Chondrocyte (in vitro differentiated cells): Measurements from ENCODE around the gene RSPH4A. TPM values are rescaled to one million over a fixed set of nuclear protein-coding genes. Genes with fewer than 3 reads are reported as not detected.

ENCODE experiments used
- DNase-seq: peaks from one replicate; pipeline ENCODE4 v3.0.0; 2021; ENCODE audit warnings: mixed read lengths, low spot score
- H3K27ac Mint-ChIP-seq: one replicate; pipeline ENCODE4 v1.8.0; 2021; ENCODE audit warnings: mild to moderate bottlenecking, moderate library complexity, mixed read lengths; ENCODE audit not compliant: unreplicated experiment
- H3K27me3 Mint-ChIP-seq: 2 replicates; pipeline ENCODE4 v1.8.0; 2021; ENCODE audit warnings: low read depth, mixed read lengths
- H3K36me3 Mint-ChIP-seq: 2 replicates; pipeline ENCODE4 v1.8.0; 2021; ENCODE audit warnings: low read depth, mixed read lengths
- H3K4me1 Mint-ChIP-seq: 2 replicates; pipeline ENCODE4 v1.8.0; 2021; ENCODE audit warnings: low read depth, mild to moderate bottlenecking, mixed read lengths
- H3K4me3 Mint-ChIP-seq: one replicate; pipeline ENCODE4 v1.8.0; 2021; ENCODE audit warnings: mild to moderate bottlenecking, moderate library complexity, mixed read lengths; ENCODE audit not compliant: unreplicated experiment
- H3K9me3 Mint-ChIP-seq: 2 replicates; pipeline ENCODE4 v1.8.0; 2021; ENCODE audit warnings: low read depth, mixed read lengths
- CTCF ChIP-seq: fragments of 200-600 bp; sonication (generic); IDR thresholded peaks from 2 replicates; pipeline ENCODE4 v1.5.0; 2021; ENCODE audit warnings: antibody characterized with exemption, mild to moderate bottlenecking, moderate library complexity
- total RNA-seq: library from RNA; stranded (reverse); gene quantifications from 3 replicates; pipeline ENCODE4 v1.2.1, GENCODE V29; 2021

RSPH4A gene
- total RNA-seq, 1 donor from 2014 or later = not detected

DNA sequence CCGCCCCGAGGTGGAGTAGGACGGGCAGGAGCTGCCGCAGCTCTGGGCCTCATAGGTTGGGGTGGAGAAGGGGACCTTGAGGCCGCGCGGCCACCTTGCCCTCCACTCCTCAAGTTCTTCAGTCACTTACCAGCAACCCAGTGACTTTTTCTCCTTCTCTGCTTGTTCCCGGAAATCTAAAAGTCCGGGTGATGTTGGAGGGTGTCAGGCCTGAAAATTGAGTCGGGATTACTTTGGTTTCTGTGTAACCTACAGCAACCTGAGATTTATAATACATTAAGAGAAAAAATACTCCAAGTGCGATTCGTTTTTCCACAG, 44.6 kb upstream of the RSPH4A start:
- Mint-ChIP-seq H3K4me1 (peaks cover 43% of the 10 kb centered on the region), H3K4me3 (peak overlapping the region; percentile 97), H3K27ac (peak overlapping the region; percentile 96), H3K9me3 (no peaks in the 10 kb centered on the region), H3K27me3 (peaks cover 4% of the 10 kb centered on the region), H3K36me3 (peaks cover 9% of the 10 kb centered on the region)
- peak; percentile 16 for TF ChIP-seq CTCF
- DNase-seq = no peak

- Mint-ChIP-seq H3K9me3 (no peaks in the 10 kb centered on the region), H3K27me3 (no peaks in the 10 kb centered on the region), H3K4me3 (peak overlapping the region; percentile 97), H3K36me3 (peaks cover 9% of the 10 kb centered on the region), H3K27ac (peak overlapping the region; percentile 96), H3K4me1 (peaks cover 45% of the 10 kb centered on the region)
- TF ChIP-seq CTCF = no peak
- DNase-seq = no peak
These were observed 44.1 kb upstream of the RSPH4A start for GRCh38 chr6:116572162-116572561.

GRCh38 chr6:116575227-116575626, 41.1 kb upstream of the RSPH4A start:
- DNase-seq = no peak
- Mint-ChIP-seq H3K27ac (no peak overlapping the region), H3K4me3 (no peak overlapping the region), H3K4me1 (peaks cover 62% of the 10 kb centered on the region), H3K9me3 (no peaks in the 10 kb centered on the region), H3K27me3 (no peaks in the 10 kb centered on the region), H3K36me3 (peaks cover 12% of the 10 kb centered on the region)
- no peak for TF ChIP-seq CTCF

- Mint-ChIP-seq H3K27ac (no peak overlapping the region), H3K9me3 (no peaks in the 10 kb centered on the region), H3K4me3 (no peak overlapping the region), H3K4me1 (peaks cover 56% of the 10 kb centered on the region), H3K36me3 (peaks cover 13% of the 10 kb centered on the region), H3K27me3 (no peaks in the 10 kb centered on the region)
- no peak for DNase-seq
- no peak for TF ChIP-seq CTCF
These were observed 38.8 kb upstream of the RSPH4A start for GRCh38 chr6:116577486-116577885.

DNA sequence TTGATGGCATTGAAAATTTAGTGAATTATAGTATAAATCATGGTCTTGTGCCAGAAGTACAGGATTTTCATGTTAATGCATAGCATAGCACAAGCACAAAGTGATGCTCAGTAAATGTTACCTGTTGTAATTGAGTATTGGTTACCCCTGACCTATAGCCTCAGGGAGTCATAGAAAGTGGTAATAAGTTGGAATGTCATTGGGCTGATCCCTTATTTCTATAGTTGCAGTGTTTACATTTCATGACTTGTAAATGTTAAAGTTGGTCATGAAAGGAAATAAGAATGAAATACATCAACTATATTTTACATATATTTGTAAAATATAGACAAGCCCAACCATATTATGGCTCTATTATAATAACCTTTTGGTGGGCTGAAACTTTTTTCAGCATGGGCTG, 37.9 kb upstream of the RSPH4A start:
- no peak for DNase-seq
- H3K36me3 Mint-ChIP-seq = peaks cover 15% of the 10 kb centered on the region
- no peak for TF ChIP-seq CTCF
- peaks cover 47% of the 10 kb centered on the region for H3K4me1 Mint-ChIP-seq
- H3K4me3 Mint-ChIP-seq = no peak overlapping the region
- H3K9me3 Mint-ChIP-seq = no peaks in the 10 kb centered on the region
- no peak overlapping the region for H3K27ac Mint-ChIP-seq
- H3K27me3 Mint-ChIP-seq = no peaks in the 10 kb centered on the region
